Measurements from ENCODE around the gene NOXA1.
"Not testable (repeated sequence)": the region's sequence is repeated elsewhere in the genome, so short reads cannot be mapped to it uniquely, and the experiment has no call there.

Gene NOXA1, protein sequence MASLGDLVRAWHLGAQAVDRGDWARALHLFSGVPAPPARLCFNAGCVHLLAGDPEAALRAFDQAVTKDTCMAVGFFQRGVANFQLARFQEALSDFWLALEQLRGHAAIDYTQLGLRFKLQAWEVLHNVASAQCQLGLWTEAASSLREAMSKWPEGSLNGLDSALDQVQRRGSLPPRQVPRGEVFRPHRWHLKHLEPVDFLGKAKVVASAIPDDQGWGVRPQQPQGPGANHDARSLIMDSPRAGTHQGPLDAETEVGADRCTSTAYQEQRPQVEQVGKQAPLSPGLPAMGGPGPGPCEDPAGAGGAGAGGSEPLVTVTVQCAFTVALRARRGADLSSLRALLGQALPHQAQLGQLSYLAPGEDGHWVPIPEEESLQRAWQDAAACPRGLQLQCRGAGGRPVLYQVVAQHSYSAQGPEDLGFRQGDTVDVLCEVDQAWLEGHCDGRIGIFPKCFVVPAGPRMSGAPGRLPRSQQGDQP

DNA sequence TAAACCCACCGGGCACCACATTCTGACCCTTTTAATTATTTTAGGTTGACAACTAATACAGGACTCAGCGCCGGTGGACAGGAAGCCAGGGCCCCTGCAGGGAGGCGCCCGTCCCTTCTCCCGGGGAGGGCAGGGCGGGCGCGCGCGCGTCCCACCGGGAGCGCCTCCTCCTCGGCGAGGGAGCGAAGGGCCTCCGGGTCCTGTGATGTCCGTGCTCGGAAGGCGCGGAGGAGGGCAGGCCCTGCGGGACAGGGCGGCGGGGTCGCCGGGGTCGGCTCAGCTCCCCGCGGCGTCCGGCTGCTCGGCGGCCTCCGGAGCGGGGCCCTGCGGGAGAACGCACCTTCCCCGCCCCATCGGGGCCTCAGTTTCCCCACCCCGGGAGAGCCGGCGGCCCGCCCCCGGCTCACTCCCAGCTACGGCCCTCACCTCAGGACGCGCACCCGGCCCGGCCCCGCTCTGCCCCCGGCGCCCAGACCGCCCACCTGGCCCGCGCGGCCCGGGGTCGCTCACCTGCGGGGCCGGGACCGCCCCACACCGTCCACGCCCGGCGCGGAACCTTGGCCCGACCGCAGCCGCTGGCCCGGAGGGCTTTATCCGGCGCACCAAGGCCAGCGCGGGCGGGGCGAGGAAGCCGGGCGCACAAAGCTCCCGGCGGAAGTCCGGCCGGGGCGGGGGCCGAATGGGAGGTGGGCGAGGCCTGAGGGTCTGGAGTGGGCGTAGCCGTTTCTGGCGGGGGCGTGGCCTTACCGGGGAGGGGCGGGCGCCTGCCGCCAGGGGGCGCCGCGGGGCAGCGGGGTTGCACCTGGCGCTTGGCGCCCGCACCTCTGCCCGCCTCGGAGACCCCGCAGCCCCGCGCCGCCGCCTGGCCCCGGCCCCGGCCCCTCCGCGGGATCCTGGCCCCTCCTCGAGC is at the start of gene NOXA1, which contains the start of gene EXD3:
NOXA1 (plus strand) TSS at position 790 of the 910 bp plus-strand sequence. CDS start 137 bp downstream, outside the sequence.
EXD3 (minus strand) TSS at position 559 of the 910 bp plus-strand sequence. CDS start 27,805 bp downstream, outside the sequence.
- DNase-seq, result peak; percentile 89

DNA sequence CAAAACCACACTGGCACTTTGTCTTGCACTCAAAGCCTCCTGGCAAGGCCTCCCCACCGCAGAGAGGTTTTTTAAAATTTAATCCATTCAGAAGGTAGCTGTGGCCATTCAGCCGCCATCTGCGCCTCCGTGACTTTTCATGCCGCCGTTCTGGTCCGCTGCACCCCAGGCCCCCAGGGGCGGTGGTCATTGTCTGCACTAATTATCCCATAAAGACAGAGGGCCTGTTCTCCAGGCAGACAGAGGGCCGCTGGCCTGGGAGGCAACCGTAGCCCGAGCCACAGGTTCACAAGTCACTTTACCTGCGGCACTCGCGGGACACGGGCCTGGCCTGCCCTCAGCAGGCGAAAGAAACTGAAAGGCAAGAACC is 49.6 kb upstream of the NOXA1 start:
- peak; percentile 62 for DNase-seq

DNA sequence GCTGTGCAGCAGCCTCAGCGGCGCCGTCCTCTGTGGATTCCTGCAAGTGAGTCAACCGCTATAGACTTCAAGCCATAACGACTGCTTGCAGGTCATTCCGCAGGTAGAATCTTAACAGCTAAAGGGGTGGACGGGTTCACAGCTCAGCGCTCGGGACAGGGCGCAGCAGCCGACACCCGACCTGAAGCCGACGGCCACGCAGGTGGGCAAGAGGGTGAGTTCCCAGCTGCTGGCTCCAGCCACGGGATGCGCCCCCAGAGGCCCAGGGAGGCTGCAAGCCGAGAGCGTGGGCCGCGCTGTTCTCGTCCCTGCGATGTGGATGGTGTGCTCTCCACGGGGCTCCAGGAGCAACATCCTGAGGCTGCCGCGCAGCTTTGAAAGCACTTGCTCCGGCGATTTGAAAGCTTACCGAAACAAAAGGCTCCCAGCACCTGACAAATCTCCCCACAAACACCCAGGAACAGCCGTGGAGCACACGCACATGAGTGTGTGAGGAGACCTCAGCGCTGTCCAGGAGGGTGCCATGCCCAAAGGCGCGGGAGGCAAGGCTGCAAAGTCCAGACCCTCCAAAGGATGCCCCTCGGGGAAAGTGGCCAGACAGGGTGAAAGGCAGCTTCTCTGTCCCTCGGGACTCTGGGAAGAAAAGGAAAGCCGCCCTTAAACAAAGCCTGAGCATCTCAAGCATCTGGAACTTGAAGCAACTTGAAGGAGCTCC is 48.9 kb upstream of the NOXA1 start:
- DNase-seq, result no peak

DNA sequence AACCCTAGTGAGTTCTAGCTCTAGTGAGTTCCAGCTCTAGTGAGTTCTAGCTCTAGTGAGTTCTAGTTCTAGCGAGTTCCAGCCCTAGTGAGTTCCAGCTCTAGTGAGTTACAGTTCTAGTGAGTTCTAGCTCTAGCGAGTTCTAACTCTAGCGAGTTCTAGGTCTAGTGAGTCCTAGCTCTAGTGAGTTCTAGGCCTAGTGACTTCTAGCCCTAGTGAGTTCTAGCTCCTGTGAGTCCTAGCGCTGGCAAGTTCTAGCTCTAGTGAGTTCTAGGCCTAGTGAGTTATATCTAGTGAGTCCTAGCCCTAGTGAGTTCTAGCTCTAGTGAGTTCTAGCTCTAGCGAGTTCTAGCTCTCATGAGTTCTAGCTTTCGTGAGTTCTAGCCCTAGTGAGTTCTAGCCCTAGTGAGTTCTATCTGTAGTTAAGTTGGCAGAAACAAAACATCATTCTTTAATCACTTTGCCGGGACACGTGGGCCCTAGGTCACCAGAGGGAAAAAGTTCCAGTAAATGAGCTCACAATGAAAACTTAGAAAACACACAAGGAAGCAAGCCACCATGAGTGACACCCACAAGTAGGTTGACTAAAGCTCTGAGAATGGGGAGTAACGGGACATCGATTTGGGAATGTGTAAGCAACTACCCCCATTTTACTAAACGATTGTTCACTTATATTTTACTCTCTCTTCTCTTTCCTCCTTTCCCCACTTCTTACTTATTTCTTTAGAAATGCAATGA is 47.7 kb upstream of the NOXA1 start:
- DNase-seq, result no peak

DNA sequence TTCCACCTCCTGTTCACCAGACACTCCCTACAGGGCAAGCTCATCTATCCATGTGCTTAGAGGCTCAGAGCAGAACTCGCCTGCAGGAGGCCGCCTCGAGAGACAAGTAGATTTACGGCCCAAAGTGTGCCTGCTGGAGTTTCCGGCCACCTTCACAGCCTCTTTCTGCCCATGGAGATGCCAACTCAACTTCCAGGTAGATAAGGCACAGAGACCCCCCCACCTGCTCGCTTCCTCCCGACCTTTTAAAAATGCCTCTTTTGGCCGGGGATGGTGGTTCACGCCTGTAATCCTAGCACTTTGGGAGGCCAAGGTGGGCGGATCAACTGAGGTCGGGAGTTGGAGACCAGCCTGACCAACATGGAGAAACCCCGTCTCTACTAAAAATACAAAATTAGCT is 46.8 kb upstream of the NOXA1 start:
- no peak for DNase-seq

DNA sequence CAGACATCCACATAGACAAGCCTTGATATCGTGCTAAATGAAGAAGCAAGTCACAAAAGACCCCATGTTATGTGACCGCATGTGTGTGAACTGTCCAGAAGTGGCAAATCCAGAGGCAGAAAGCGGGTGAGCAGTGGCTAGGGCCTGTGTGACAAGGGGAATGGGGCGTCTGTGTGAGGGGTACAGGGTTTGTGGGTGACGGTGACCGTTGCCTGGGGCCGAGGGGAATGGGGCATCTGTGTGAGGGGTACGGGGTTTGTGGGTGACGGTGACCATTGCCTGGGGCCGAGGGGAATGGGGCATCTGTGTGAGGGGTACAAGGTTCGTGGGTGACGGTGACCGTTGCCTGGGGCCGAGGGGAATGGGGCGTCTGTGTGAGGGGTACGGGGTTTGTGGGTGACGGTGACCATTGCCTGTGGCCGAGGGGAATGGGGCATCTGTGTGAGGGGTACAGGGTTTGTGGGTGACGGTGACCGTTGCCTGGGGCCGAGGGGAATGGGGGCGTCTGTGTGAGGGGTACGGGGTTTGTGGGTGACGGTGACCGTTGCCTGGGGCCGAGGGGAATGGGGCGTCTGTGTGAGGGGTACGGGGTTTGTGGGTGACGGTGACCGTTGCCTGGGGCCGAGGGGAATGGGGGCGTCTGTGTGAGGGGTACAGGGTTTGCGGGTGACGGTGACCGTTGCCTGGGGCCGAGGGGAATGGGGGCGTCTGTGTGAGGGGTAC is 44.3 kb upstream of the NOXA1 start:
- not testable (repeated sequence) for DNase-seq

DNA sequence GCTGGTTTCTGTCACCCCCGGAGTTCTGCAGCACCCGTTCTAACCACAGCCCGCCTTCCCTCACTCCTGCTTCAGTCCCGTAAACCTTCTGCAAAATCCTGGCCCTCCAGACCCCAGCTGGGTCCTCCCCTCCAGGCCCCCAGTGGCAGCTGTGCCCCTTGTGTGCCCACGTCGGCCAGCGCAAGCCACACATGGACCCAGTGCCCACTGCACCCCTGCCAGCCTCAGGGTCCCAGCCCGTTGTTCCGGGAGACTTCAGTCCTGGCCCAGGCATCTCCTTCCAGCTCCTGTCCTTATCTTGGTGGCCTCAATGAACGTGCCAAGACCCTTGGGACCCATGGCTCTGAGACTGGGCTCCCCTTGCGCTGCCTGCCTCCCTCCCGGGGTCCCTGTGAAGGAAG is 43.4 kb upstream of the NOXA1 start:
- DNase-seq, result no peak

DNA sequence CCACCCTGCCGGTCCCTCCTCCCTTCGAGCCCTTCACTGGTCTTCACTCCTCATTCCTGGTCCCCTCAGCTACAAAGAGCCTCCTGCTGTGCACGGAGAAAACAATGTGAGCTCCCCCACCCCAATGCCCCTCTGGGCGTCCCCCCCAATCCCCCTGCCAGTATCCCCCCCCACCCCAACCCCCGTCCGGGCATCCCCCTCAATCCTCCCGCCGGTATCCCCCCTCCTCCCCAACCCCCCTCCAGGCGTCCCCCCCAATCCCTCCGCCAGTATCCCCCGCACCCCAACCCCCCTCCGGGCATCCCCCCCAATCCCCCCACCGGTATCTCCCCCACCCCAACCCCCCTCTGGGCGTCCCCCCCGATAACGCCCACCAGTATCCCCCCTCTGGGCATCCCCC is 43.0 kb upstream of the NOXA1 start:
- no peak for DNase-seq

DNA sequence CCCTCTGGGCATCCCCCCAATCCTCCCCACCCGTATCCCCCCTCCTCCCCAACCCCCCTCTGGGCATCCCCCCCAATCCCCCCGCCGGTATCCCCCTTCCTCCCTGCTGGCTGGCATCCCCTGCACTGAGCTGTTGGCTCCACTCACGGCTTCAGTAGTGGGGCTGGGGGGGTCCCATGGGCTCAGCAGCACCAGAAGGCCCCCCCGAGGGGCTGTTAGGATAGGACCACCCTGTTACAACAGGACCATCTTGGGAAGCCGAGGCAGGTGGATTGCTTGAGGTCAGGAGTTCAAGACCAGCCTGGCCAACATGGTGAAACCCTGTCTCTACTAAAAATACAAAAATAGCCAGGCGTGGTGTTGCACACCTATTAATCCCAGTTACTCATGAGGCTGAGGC is 42.6 kb upstream of the NOXA1 start:
- no peak for DNase-seq

DNA sequence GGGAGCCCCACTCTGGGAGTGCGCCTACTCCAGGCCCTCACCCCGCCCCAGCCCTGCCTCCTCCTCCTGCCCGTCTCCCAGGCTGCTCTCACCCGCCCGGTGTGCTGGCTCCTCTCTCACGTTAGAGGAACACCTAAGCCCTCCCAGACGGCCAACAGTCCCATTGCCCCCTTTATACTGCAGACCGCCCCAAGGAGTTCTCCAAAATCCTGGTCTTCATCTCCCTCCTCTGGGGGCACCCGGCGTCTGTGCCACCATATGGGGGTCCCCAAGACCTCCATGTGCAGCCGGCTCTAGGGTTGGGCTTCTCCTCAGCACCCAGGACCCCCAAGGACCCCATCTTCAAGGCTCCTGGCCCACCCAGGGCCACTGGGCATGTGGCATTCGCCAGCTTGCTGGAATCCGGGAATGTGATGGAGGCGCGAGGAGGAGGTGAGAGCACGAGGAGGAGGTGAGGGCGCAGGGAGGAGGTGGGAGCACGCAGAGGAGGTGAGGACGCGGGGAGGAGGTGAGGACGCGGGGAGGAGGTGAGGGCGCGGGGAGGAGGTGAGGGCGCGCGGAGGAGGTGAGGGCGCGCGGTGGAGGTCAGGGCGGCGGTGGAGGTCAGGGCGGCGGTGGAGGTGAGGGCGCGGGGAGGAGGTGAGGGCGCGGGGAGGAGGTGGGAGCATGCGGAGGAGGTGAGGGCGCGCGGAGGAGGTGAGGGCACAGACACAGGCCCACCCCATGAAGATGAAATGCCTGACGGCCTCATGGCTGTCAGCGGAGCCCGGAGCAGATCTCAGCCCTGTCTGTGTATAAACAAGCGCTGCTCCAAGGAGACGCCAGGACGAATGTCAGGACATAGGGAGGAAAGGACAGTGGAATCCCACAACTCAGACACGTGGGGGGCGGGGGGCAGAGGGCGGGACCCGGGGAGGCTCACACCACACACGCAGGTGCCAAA is 41.4 kb upstream of the NOXA1 start:
- no peak for DNase-seq

DNA sequence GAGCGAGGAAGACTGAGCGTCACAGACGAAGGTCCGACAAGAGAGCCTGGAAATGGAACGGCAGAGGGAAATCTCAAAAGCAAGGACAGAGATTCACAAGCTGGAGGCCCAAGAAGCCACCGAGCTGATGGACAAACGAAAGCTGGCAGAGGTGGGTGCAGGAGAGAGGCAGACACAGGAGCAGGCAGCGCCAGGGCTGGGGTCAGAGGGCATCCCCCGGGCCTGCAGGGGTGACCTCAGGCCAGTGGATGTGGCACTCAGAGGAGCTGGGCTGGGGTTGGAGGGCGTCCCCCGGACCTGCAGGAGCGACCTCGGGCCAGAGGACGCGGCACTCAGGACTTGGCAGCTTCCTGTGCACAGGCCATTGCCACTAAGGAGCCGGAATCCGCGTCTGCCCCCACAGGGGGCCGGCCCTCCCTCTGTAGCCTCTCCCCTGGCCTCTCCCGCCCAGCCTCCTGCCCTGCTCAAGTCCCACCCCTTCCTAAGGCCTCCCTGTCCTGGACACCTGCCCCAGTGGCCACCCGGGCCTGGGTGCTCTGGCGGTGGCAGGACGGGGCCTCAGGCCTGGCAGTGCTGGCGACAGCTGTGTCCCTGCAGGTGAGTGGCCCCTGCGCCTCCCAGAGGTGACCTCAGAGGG is 40.6 kb upstream of the NOXA1 start:
- DNase-seq, result peak; percentile 84

DNA sequence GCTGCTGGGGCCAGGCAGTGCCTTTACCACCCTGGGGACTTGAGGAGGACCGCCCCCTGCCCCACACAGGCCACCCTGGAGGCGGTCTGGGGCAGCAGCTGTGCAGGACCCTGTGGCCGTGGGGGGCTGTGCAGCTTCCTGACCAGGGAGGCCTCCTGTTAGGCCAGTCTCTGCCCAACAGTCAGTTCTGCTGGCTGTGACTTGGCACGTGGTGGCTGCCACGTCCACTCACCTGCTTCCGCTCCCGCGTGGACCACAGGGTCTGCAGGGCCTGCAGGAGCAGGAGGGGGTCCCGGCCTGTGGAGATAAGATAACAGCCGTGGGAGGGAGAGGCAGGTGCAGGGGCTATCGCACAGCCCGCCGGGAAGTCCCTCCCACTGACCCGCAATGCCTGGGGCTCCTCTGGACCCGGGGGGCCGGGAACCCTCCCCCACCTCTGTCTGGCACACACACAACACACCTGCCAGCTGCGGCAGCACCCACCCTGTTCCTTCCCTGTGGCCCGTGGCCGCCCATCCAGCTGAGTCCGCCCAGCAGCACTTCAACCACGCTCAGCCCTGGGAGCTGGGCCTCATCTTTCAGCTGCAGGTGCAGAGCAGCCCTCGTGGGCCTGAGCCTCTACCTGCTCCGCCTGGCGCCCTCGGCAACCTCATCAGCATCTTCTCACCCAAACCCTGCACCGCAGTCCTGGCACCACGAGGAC is 40.0 kb upstream of the NOXA1 start:
- peak; percentile 92 for DNase-seq

DNA sequence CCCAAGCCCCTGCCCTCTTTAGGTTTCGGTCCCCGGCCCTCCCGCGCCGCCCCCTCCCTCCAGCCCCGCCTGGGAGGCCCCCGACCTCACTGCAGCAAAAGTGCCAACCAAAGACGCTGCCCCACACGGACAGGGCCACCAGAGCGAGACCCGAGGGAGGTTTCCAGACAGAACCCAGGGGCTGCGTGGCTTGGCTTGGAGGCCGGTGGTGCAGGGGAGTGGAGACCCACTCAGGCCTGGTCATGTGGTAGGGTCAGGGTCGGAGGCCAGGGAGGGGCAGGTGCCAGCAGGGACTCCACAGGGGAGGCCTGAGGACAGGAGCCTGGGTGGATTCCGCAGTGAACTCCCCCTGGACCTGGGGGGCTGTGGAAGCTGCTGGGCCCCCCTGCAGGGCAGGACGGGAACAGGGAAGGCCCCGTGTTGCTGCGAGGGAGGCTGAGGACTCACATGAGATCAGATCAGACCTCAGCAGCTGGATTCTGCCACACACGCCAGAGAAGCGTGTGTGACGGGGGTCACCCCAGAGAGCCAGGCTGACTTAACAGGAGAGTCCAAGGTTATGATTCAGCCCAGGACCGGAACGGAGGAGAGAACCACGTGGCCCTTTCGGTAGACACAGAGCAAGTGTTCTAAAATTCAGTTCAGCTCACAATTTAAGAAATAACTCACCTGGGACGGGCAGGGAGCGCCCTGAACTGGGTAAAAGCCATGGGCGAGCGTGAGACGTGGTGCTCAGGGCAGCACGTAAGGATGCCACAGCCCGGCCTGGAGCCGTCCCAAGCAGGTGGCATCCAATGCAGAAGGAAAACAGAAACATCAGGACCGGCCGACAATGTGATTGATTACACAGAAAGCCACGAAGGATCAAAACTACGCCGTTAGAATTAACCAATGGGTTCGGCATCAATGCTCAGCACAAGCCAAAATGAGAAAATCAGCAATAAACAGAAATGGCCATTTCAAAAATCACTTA is 39.1 kb upstream of the NOXA1 start:
- DNase-seq, result no peak

DNA sequence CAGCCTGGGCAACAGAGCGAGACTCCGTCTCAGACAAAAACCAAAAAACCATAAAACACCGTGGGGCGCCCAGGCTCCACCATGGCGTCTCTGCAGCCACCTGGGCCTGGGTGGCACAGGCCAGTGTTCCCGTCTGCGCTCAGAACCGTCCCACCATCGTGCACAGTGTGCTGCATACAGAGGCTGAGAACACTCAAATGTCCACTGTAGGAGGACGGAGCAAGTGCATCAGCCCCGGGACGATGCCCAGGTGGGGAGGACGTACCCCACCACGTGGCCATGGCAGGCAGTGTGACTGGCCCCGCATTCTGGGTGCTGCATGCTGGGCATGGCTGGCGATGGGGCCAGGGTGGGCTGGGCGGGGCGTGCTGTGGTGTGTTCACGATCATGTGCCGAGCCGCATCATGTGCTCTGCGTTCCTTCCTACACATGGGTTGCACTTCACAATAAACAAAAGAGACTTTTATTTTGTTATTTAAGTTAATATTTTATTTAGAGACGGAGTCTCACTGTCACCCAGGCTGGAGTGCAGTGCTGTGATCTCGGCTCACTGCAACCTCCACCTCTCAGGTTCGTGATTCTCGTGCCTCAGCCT is 38.0 kb upstream of the NOXA1 start:
- DNase-seq, result no peak

DNA sequence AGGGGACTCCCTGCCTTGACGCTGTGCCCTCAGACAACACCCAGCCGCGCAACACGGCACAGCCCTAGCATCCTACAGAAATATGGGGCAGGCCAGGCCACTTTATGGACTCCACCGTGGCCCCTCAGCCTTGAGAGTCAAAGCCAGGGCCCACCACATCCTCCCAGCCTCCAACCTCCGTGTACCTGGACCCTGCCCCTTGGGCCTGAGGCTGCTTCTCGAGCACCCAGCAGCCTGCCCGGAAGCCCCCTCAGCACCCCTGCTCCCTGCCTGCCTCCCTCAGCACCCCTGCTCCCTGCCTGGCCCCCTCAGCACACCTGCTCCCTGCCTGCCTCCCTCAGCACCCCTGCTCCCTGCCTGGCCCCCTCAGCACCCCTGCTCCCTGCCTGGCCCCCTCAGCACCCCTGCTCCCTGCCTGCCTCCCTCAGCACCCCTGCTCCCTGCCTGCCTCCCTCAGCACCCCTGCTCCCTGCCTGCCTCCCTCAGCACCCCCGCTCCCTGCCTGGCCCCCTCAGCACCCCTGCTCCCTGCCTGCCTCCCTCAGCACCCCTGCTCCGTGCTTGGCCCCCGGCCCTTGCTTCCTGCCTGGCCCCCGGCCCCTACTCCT is 36.6 kb upstream of the NOXA1 start:
- DNase-seq, result not testable (repeated sequence)

DNA sequence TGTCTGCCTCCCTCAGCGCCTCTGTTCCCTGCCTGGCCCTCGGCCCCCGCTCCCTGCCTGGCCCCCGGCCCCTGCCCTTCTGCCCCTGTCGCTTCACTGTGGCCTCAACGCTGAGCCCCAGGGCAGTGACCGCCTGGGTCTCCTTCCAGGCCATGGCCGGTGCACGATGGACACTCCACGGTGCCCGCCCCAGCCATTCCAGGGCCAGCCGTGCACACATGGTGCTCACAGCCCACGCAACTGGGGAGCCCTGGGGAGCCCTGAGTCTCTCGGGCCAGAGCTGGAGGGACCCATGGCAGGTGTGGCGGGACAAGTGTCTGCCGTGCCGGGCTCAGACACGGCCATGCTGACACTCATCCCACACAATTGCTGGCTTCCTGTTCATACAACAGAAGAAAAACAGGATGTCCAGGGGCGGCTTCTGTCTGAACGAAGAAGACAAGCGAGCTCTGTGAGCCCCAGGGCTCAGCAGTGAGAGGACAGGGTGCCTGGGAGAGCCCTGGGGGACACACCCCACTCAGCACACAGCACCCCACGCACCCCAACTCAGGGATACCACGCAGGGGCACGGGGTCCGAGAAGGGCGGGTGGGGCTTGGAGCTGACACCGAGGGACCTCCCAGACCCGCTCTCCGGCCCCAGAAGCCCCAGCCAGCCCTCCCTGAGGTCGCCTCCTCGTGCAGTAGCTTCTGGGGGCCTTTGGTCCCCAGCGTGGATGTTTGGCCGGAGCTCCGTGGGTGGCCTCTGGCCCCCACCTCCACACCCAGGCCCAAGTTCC is 35.9 kb upstream of the NOXA1 start:
- DNase-seq, result no peak

All from NCI-H146 (cell line).